Esophagus muscularis mucosa (tissue), 4 donors: ENCODE results near the gene CPLX1. TPM values are rescaled to one million over a fixed set of nuclear protein-coding genes. Genes with fewer than 3 reads are reported as not detected.
"Not testable (repeated sequence)": the region's sequence is repeated elsewhere in the genome, so short reads cannot be mapped to it uniquely, and the experiment has no call there.

Source experiments
- DNase-seq: peaks from one replicate; pipeline ENCODE4 v3.0.0-alpha.2; 2017; ENCODE audit errors: extremely low spot score
- H3K27ac ChIP-seq, 4 donors: fragments of 200-600 bp; sonication (generic); replicated peaks in 1 of 4; 1 replicate in 3 of 4; 2 replicates in 1 of 4; pipeline ENCODE4 v1.5.1; 2016 to 2019; ENCODE audit warnings: mild to moderate bottlenecking in 1 of 4
- H3K27me3 ChIP-seq, 4 donors: fragments of 200-600 bp; sonication (generic); one replicate each; pipeline versions ENCODE4 v1.5.1 to v1.6.0; 2016 to 2019
- H3K36me3 ChIP-seq, 4 donors: fragments of 200-600 bp; sonication (generic); one replicate each; pipeline ENCODE4 v1.5.1; 2016 to 2019
- H3K4me1 ChIP-seq, 4 donors: fragments of 200-600 bp; sonication (generic); one replicate each; pipeline ENCODE4 v1.5.1; 2016 to 2019
- H3K4me3 ChIP-seq, 4 donors: fragments of 200-600 bp; sonication (generic); 1 replicate in 2 of 4; 2 replicates in 2 of 4; pipeline ENCODE4 v1.5.1; 2016 to 2019; ENCODE audit warnings: mild to moderate bottlenecking in 4 of 4, moderate library complexity in 1 of 4
- H3K9me3 ChIP-seq, 4 donors: fragments of 200-600 bp; sonication (generic); 1 replicate in 3 of 4; 2 replicates in 1 of 4; pipeline ENCODE4 v1.5.1; 2016 to 2019
- CTCF ChIP-seq, 3 experiments: fragments of 200-600 bp in 2 of 3; fragments of 450-650 bp in 1 of 3; sonication (generic) in 2 of 3; IDR thresholded peaks; one replicate each; pipeline ENCODE4 v1.5.1; 2017 to 2019; ENCODE audit warnings: antibody characterized with exemption in 3 of 3, mild to moderate bottlenecking in 2 of 3, moderate library complexity in 1 of 3
- EP300 ChIP-seq: sonication (generic); formaldehyde crosslinking; IDR thresholded peaks from one replicate; pipeline ENCODE4 v1.6.1; 2017; ENCODE audit warnings: antibody characterized with exemption
- POLR2A ChIP-seq: fragments of 450-650 bp; IDR thresholded peaks from one replicate; pipeline ENCODE4 v1.6.1; 2017; ENCODE audit warnings: antibody characterized with exemption, moderate library complexity, mild to moderate bottlenecking, low read depth
- POLR2AphosphoS5 ChIP-seq, 2 donors: sonication (generic); formaldehyde crosslinking; IDR thresholded peaks; one replicate each; pipeline ENCODE4 v1.6.1; 2017; ENCODE audit warnings: antibody characterized with exemption in 2 of 2
- WGBS: methylation state at CpG from one replicate; pipeline ENCODE4 v1.1.5; 2018; 5-methylcytosine and 5-hydroxymethylcytosine counted together
- intact Hi-C: fragments of 100-400 bp; cut with DNase I; formaldehyde crosslinking; loops from one replicate; pipeline ENCODE4 v1.15.1; 2023
- total RNA-seq, 4 donors: library from RNA; depleted of rRNA; stranded (reverse); fragments of >200 nt; gene quantifications; one replicate each; pipeline versions ENCODE4 v1.1.0 to v1.2.1, GENCODE V29; 2016

The CPLX1 gene
- total RNA-seq, 4 donors from 2014 or later, result 1.1 to 1.6 (median 1.3) TPM

DNA sequence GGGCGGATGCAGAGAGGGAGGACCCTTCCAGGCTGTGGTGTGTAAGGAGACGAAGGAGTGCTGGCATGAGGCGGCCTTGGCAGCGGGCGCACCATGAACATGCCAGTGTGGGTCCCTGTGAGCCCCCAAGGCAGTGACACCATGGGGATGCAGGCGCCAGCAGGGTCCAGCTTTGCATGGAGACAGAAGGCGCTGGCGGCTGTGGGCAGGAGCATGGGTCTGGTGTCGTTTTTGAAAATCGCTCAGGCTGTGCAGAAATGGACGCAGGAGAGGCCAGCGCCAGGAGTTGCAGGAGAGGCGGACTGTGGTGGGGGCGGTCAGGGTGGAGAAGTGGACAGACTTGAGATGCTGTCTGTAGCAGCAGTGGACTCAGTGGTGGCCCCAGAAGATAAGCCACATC lies 64.2 kb downstream of the CPLX1 start:
- no peak overlapping the region for H3K27ac ChIP-seq
- DNase-seq, result no peak
- H3K27me3 ChIP-seq, result no peaks in the 10 kb centered on the region
- TF ChIP-seq CTCF (IDR thresholded peaks at IDR 0.05) (no peak), POLR2AphosphoS5 (IDR thresholded peaks at IDR 0.05) (no peak), EP300 (no peak), POLR2A (no peak)
- H3K36me3 ChIP-seq, result peaks cover 21 to 77% (median 73%) of the 10 kb centered on the region in 4 donors
- intact Hi-C loops, result no loop called here
- no peak overlapping the region for H3K4me3 ChIP-seq
- peaks cover 0 to 10% (median 0%) of the 10 kb centered on the region in 4 donors for H3K4me1 ChIP-seq
- H3K9me3 ChIP-seq, result peaks cover 0 to 5% (median 0%) of the 10 kb centered on the region in 4 donors
- WGBS, result 99% methylated on average over 14 of the region's 14 CpGs

DNA sequence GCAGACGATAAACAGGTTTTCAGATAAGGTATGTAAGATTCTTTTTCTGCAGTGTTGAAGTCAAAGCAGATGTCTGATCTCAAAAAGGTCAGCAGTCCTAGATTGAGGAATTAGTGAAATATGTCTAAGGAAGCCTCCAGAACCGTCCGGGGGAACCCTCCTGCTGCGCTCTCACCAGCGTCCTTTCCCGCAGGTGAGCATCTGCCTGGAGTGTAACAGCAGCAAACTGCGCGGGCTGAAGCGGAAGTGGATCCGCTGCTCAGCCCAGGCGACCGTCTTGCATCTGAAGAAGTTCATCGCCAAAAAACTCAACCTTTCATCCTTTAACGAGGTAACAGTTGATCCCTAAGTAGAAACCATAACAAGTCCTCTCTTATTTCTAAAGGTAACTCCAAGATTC lies 64.8 kb downstream of the CPLX1 start:
- TF ChIP-seq POLR2AphosphoS5 (IDR thresholded peaks at IDR 0.05) (no peak), POLR2A (no peak)
- no peak for DNase-seq
- no peak overlapping the region for H3K27ac ChIP-seq
- peaks cover 0 to 10% (median 0%) of the 10 kb centered on the region in 4 donors for H3K4me1 ChIP-seq
- peaks cover 0 to 5% (median 0%) of the 10 kb centered on the region in 4 donors for H3K9me3 ChIP-seq
- H3K4me3 ChIP-seq, result no peak overlapping the region
- intact Hi-C loops, result no loop called here
- H3K27me3 ChIP-seq, result no peaks in the 10 kb centered on the region
- 97% methylated on average over 14 of the region's 14 CpGs for WGBS
- H3K36me3 ChIP-seq, result peaks cover 15 to 74% (median 68%) of the 10 kb centered on the region in 4 donors

DNA sequence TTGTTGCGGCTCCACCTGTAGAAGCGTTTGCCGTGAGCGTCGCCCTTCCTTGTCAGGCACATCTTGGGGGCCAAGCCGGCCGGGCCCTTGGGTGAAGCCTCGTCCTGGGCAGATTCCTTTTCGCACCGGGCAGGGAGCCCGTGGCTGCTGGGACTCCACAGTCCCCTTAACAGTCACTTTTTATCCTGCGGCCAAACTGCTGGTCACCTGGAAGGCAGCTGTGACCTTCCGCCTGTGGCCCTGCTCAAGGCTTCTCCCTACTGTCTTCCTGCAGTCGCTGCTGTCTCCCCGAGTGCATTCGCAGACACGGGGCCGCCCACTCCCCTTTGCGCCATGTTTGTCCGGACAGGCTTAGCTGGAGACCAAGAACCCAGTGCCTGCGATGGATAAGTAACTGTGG lies 65.3 kb downstream of the CPLX1 start:
- intact Hi-C loops, result no loop called here
- Histone ChIP-seq H3K4me1 (peaks cover 0 to 6% (median 0%) of the 10 kb centered on the region in 4 donors), H3K36me3 (peaks cover 13 to 69% (median 64%) of the 10 kb centered on the region in 4 donors), H3K27me3 (no peaks in the 10 kb centered on the region), H3K4me3 (no peak overlapping the region), H3K9me3 (peaks cover 0 to 5% (median 0%) of the 10 kb centered on the region in 4 donors), H3K27ac (no peak overlapping the region)
- DNase-seq, result no peak
- TF ChIP-seq POLR2A (no peak), POLR2AphosphoS5 (IDR thresholded peaks at IDR 0.05) (no peak), EP300 (no peak), CTCF (IDR thresholded peaks at IDR 0.05) (no peak)
- WGBS, result 97% methylated on average over 21 of the region's 21 CpGs

DNA sequence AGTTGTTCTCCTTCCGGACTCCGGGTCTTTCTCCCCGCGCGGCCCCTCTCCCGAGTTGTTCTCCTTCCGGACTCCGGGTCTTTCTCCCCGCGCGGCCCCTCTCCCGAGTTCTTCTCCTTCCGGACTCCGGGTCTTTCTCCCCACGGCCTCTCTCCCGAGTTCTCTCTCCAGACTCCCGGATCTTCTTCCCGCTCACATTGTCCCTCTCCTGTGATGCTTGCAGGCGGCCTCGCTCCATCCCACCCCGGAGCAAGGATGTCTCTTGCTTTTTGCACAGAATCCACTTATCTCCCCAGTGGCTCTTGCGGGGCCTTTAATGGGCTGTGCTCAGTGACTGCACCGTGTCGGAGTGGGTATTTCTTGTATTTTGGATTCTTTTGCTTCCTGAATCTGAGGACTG lies 66.1 kb downstream of the CPLX1 start:
- peaks cover 13 to 66% (median 59%) of the 10 kb centered on the region in 4 donors for H3K36me3 ChIP-seq
- intact Hi-C loops, result not testable (repeated sequence)

GRCh38 chr4:757111-757510 lies 68.8 kb downstream of the CPLX1 start:
- no peak overlapping the region for H3K27ac ChIP-seq
- H3K4me1 ChIP-seq, result no peaks in the 10 kb centered on the region
- peaks cover 20 to 66% (median 54%) of the 10 kb centered on the region in 4 donors for H3K36me3 ChIP-seq
- no peaks in the 10 kb centered on the region for H3K27me3 ChIP-seq
- DNase-seq, result no peak
- intact Hi-C loops, result no loop called here
- no peaks in the 10 kb centered on the region for H3K9me3 ChIP-seq
- 93% methylated on average over 17 of the region's 20 CpGs for WGBS
- no peak overlapping the region for H3K4me3 ChIP-seq
- TF ChIP-seq POLR2A, result no peak
- TF ChIP-seq CTCF (IDR thresholded peaks at IDR 0.05), result no peak
- no peak for TF ChIP-seq EP300
- TF ChIP-seq POLR2AphosphoS5 (IDR thresholded peaks at IDR 0.05), result no peak

More for the DNA sequence above, 66.1 kb downstream of the CPLX1 start:
- not testable (repeated sequence) for DNase-seq, H3K9me3 ChIP-seq, H3K27me3 ChIP-seq, H3K27ac ChIP-seq, H3K4me1 ChIP-seq, H3K4me3 ChIP-seq
- WGBS, result 78% methylated on average over 21 of the region's 24 CpGs
